Fibroblast of villous mesenchyme (primary cell): ENCODE measurements around the gene DRAM1. TPM values are rescaled to one million over a fixed set of nuclear protein-coding genes. Genes with fewer than 3 reads are reported as not detected.

Source experiments
- DNase-seq: peaks from one replicate; pipeline ENCODE4 v3.0.0-alpha.2; 2010; ENCODE audit warnings: low read depth
- H3K4me3 ChIP-seq: 2 replicates; pipeline ENCODE4 v1.5.1; 2011; ENCODE audit warnings: low read depth, mild to moderate bottlenecking, low read length
- CTCF ChIP-seq: IDR thresholded peaks from 2 replicates; pipeline ENCODE4 v1.5.1; 2012; ENCODE audit warnings: low read depth, mild to moderate bottlenecking, low read length; ENCODE audit not compliant: insufficient read depth
- total RNA-seq: library from RNA; depleted of rRNA; stranded (reverse); fragments of >200 nt; gene quantifications from 2 replicates; pipeline ENCODE4 v1.2.3, GENCODE V29; 2012

The DRAM1 gene
- total RNA-seq, 1 donor, result 344 TPM

- TF ChIP-seq CTCF, result no peak
- DNase-seq, result no peak
- H3K4me3 ChIP-seq, result no peak overlapping the region
Observed at GRCh38 chr12:101838628-101839323, 38.6 kb upstream of the DRAM1 start.

DNA sequence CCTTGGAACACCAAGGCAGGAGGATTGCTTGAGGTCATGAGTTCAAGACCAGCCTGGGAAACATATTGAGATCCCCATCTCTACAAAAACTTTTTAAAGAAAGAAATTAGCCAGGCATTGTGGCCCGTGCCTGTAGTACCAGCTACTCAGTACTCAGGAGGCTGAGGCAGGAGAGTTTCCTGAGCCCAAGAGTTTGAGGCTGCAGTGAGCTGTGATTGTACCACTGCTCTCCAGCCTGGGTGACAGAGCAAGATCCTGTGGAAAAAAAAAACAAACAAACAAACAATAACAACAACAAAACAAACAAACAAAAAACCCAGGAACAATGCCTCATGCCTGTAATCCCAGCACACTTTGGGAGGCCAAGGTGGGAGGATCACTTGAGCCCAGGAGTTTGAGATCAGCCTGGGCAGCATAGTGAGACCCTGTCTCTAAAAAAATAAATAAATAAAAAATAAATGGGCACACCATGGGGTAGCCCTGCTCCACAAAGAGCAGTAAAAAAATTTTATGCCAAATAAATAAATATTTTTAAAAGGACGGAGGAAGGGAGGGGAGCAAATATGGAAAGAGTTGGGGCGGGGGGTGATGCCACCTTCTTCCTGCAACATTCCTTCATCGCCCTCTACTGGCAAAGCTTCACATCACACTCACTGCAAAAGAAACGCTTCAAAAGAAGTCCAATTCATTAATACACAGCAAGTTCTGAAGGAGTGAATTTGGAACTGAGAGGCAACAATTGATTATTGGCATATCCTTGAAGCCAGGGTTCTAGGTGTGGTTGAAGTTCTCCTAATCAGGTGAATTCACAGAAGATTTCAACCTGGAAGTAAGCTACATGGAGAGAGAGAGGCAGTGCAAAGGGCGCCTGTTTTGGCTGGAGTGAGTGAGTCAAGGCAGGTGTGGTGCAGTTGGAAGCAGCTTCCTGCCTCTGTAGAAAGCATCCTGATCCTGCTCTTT lies 37.8 kb upstream of the DRAM1 start:
- DNase-seq, result peak; percentile 73
- peak; percentile 86 for TF ChIP-seq CTCF
- no peak overlapping the region for H3K4me3 ChIP-seq

- TF ChIP-seq CTCF, result no peak
- DNase-seq, result no peak
- no peak overlapping the region for H3K4me3 ChIP-seq
Observed at GRCh38 chr12:101841069-101841468, 36.3 kb upstream of the DRAM1 start.

DNA sequence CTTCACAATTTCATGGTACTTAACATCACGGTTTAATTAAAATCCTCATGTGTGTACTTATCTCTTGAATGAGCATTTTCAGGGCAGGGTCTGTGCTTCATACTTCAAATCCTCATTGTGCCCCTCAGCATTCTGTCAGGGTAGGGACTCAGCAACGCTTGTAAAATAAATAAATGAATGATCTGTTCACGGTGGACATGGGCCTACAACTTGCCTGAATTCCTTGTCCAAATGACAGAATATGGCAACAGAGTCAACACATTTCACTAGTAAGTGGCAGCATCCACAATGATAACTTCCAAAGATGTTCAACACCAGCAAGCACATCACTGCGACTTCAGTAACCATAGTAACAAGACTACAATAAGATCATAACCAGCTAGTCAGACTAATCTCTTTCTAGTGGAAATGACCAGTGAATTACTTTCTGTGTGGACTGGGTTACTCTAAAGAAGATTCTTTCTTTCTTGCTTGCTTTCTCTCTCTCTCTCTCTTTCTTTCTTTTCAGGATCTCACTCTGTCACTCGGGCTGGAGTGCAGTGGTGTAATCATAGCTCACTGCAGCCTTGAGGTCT lies 32.2 kb upstream of the DRAM1 start:
- DNase-seq, result no peak
- H3K4me3 ChIP-seq, result no peak overlapping the region
- no peak for TF ChIP-seq CTCF

DNA sequence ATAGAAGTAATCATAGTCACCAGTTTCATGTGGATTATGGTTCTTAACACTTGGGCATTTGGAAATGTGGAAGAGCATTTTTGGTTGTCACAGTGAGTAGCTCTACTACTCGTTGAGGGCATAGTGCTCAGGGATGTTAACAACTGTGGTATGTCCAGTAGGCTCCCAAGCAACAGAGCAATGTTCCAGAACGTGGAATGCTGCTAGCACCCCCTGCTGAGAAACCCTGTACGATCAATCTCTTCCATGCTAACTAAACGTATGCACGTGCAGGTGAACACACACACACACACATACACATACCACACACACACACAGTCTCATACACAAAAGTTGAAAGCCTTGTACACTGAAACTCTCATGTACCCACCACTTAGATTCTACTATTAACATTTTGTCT lies 30.1 kb upstream of the DRAM1 start:
- H3K4me3 ChIP-seq, result no peak overlapping the region
- DNase-seq, result no peak
- no peak for TF ChIP-seq CTCF

DNA sequence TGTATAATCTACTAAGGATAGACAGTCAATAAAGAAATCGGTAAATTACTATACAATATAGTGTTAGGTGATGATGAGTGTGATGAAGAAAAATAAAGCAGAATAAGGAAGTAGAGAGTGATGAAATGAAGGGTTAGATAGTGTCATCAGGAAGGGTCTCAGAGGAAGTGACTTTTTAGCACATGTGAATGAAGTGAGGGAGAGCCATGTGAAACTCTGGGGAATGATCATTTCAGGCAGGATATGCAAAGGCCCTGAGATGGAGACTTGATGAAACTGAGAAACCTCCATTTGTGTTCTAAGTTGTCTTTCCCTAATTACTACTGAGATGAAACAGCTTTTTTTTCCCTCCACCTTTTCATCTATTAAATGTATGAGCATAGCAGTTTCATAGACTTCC lies 27.2 kb upstream of the DRAM1 start:
- H3K4me3 ChIP-seq, result no peak overlapping the region
- no peak for TF ChIP-seq CTCF
- no peak for DNase-seq
